Caco-2 (cell line): ENCODE measurements around the gene ADAM12. TPM values are rescaled to one million over a fixed set of nuclear protein-coding genes. Genes with fewer than 3 reads are reported as not detected.

ENCODE experiments used
- BruUV-seq: library from RNA; stranded (reverse); fragments of 400-500 nt; replicated peaks from 2 replicates; lab custom pipeline; 2021; lab: Mats Ljungman, UMichigan
- CTCF ChIA-PET: fragments of 300-600 bp; sonication (Branson Sonifier 250); formaldehyde crosslinking; loops from one replicate; lab custom pipeline; 2022; ENCODE audit warnings: antibody characterized with exemption; lab: Charles Lee
- POLR2A ChIA-PET: fragments of 300-600 bp; sonication (Branson Sonifier 250); formaldehyde crosslinking; loops from one replicate; lab custom pipeline; 2022; ENCODE audit warnings: antibody characterized with exemption; lab: Charles Lee
- DNase-seq, 2 experiments: peaks; one replicate each; pipeline versions ENCODE4 v3.0.0 to v3.0.0-alpha.2; 2020 to 2022
- H3K27me3 ChIP-seq: replicated peaks from 2 replicates; pipeline ENCODE4 v1.6.0; 2011; ENCODE audit warnings: low read length; ENCODE audit not compliant: control insufficient read depth, insufficient read depth
- H3K36me3 ChIP-seq: 2 replicates; pipeline ENCODE4 v1.5.1; 2011; ENCODE audit warnings: low read length; ENCODE audit not compliant: control insufficient read depth, insufficient read depth
- H3K4me1 ChIP-seq: fragments of 250-450 bp; sonication (Bioruptor Pico); 2 replicates; pipeline ENCODE4 v1.5.1; 2020; ENCODE audit warnings: mild to moderate bottlenecking
- H3K4me3 ChIP-seq: 2 replicates; pipeline ENCODE4 v1.5.1; 2011; ENCODE audit warnings: low read depth, mild to moderate bottlenecking, control low read depth, low read length
- H3K9me3 ChIP-seq: fragments of 250-450 bp; sonication (Bioruptor Pico); 2 replicates; pipeline ENCODE4 v1.5.1; 2020; ENCODE audit warnings: mild to moderate bottlenecking, moderate library complexity
- H3K27ac Mint-ChIP-seq: one replicate; pipeline ENCODE4 v1.8.0; 2022; ENCODE audit warnings: mixed read lengths; ENCODE audit not compliant: unreplicated experiment
- H3K27me3 Mint-ChIP-seq: one replicate; pipeline ENCODE4 v1.8.0; 2022; ENCODE audit warnings: mixed read lengths; ENCODE audit not compliant: insufficient read depth, unreplicated experiment
- H3K36me3 Mint-ChIP-seq: one replicate; pipeline ENCODE4 v1.8.0; 2022; ENCODE audit warnings: mild to moderate bottlenecking, mixed read lengths; ENCODE audit not compliant: insufficient read depth, unreplicated experiment
- H3K4me1 Mint-ChIP-seq: one replicate; pipeline ENCODE4 v1.8.0; 2022; ENCODE audit warnings: low read depth, mixed read lengths; ENCODE audit not compliant: unreplicated experiment
- H3K4me3 Mint-ChIP-seq: one replicate; pipeline ENCODE4 v1.8.0; 2022; ENCODE audit warnings: mild to moderate bottlenecking, moderate library complexity, mixed read lengths; ENCODE audit not compliant: unreplicated experiment
- H3K9me3 Mint-ChIP-seq: one replicate; pipeline ENCODE4 v1.8.0; 2022; ENCODE audit warnings: mixed read lengths; ENCODE audit not compliant: unreplicated experiment
- intact Hi-C: fragments of 100-400 bp; cut with micrococcal nuclease; formaldehyde crosslinking; loops from one replicate; pipeline ENCODE4 v1.10.0; 2022; ENCODE audit not compliant: unreplicated experiment
- total RNA-seq: library from RNA; stranded (reverse); gene quantifications from 2 replicates; pipeline ENCODE4 v1.2.3, GENCODE V29; 2022
- TF ChIP-seq, protein P1 (sequence below), 2 experiments: fragments of 200-600 bp in 1 of 2; IDR thresholded peaks; 1 replicate in 1 of 2; 2 replicates in 1 of 2; pipeline versions ENCODE4 v1.5.1 to v1.8.0; 2011 to 2022; ENCODE audit warnings: antibody characterized with exemption in 1 of 2, control low read depth in 1 of 2, inconsistent platforms in 1 of 2, low read depth in 1 of 2, low read length in 1 of 2, mild to moderate bottlenecking in 1 of 2, moderate library complexity in 1 of 2; ENCODE audit not compliant: insufficient read depth in 1 of 2, severe bottlenecking in 1 of 2, unreplicated experiment in 1 of 2

ADAM12 gene
- total RNA-seq, 1 experiment from 2014 or later, result not detected

DNA sequence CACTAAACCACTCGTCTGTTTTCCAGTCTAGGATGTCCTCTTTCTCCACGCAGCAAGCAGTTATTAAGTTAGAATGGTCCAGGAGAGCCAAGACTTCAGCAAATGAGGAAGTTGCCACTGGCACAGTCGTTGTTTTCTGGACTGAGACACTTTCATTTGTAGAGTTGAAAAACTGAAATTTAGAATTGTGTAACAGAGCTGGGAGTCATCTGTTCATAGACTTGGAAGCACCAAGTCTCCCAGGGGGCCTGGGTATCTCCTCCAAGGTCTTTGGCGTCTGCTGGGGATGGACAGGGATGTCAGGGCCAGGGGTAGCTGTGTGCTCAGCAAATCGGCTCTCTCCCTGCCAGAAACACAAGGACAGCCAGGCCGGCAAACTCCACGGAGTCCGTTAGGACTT is 283.5 kb downstream of the ADAM12 start:
- Histone ChIP-seq H3K4me1 (no peaks in the 10 kb centered on the region), H3K36me3 (no peaks in the 10 kb centered on the region), H3K4me3 (no peak overlapping the region), H3K9me3 (no peaks in the 10 kb centered on the region), H3K27me3 (no peaks in the 10 kb centered on the region; the same call in 1 of the 2 replicates)
- POLR2A ChIA-PET, result no interaction called here
- H3K4me3 Mint-ChIP-seq, result no peak overlapping the region
- H3K27ac Mint-ChIP-seq, result no peak overlapping the region
- no peaks in the 10 kb centered on the region for H3K4me1 Mint-ChIP-seq
- H3K9me3 Mint-ChIP-seq, result peaks cover under 1% of the 10 kb centered on the region
- peaks cover 5% of the 10 kb centered on the region for H3K27me3 Mint-ChIP-seq
- BruUV-seq, result no TSS peak
- TF ChIP-seq, protein P1, sequence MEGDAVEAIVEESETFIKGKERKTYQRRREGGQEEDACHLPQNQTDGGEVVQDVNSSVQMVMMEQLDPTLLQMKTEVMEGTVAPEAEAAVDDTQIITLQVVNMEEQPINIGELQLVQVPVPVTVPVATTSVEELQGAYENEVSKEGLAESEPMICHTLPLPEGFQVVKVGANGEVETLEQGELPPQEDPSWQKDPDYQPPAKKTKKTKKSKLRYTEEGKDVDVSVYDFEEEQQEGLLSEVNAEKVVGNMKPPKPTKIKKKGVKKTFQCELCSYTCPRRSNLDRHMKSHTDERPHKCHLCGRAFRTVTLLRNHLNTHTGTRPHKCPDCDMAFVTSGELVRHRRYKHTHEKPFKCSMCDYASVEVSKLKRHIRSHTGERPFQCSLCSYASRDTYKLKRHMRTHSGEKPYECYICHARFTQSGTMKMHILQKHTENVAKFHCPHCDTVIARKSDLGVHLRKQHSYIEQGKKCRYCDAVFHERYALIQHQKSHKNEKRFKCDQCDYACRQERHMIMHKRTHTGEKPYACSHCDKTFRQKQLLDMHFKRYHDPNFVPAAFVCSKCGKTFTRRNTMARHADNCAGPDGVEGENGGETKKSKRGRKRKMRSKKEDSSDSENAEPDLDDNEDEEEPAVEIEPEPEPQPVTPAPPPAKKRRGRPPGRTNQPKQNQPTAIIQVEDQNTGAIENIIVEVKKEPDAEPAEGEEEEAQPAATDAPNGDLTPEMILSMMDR (IDR thresholded peaks at IDR 0.05; ENCODE audit: insufficient read depth in 1 of 2, low read depth in 1 of 2, low read length in 1 of 2, severe bottlenecking in 1 of 2, unreplicated experiment in 1 of 2), result no peak
- intact Hi-C loops, result no loop called here
- H3K36me3 Mint-ChIP-seq, result no peaks in the 10 kb centered on the region
- DNase-seq, result no peak
- CTCF ChIA-PET, result interaction anchor here (0.7 kb wide), 1 partner anchor 1226 kb away, joined by 5 read pairs; no protein-coding TSS in a partner anchor

DNA sequence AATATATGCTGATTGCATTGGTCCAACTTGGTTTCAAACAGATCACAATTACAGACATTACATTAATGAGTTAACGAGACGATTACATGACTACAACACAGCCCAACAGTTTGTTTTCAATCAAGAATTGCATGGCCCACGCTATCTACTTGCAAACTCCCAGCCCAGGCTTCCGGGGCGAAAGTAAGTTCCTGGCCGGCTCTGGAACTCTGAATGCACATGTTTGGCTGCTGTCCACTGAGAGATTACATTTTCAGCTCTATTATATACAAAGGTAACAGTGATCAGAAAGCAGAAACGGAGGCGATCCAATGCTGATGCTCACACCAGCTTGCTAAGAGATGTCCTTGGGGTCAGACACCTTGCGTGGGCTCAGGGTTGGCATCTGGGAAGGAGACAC is 285.6 kb downstream of the ADAM12 start:
- POLR2A ChIA-PET, result no interaction called here
- TF ChIP-seq, protein P1 (IDR thresholded peaks at IDR 0.05; ENCODE audit: insufficient read depth in 1 of 2, low read depth in 1 of 2, low read length in 1 of 2, severe bottlenecking in 1 of 2, unreplicated experiment in 1 of 2), result no peak

DNA sequence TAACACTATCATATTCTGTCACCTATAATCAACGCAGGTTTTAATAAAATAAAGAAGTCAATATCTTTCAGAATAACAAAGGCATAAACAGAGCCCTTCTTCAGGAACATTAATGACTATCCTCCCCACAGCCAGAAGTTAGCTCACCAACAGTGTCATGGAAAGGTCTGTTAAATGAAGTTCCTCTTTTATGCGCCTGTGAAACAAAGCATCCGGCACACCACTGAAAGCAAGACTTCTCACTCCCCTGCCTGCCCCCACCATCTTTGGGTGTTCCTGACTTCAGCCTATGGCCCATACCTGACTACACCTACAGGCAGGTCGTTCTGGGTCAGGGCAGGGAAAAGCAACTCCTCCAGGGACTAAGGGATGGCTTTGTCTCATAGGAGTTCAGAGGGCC is 286.5 kb downstream of the ADAM12 start:
- H3K27me3 Mint-ChIP-seq, result peaks cover under 1% of the 10 kb centered on the region
- no peak overlapping the region for H3K4me3 Mint-ChIP-seq
- intact Hi-C loops, result no loop called here
- no peaks in the 10 kb centered on the region for H3K9me3 Mint-ChIP-seq
- DNase-seq, result no peak
- Histone ChIP-seq H3K4me3 (no peak overlapping the region), H3K27me3 (no peaks in the 10 kb centered on the region; the same call in 1 of the 2 replicates), H3K9me3 (no peaks in the 10 kb centered on the region), H3K36me3 (no peaks in the 10 kb centered on the region), H3K4me1 (no peaks in the 10 kb centered on the region)
- CTCF ChIA-PET, result no interaction called here
- POLR2A ChIA-PET, result no interaction called here
- no peaks in the 10 kb centered on the region for H3K4me1 Mint-ChIP-seq
- BruUV-seq, result no TSS peak
- TF ChIP-seq, protein P1 (IDR thresholded peaks at IDR 0.05; ENCODE audit: insufficient read depth in 1 of 2, low read depth in 1 of 2, low read length in 1 of 2, severe bottlenecking in 1 of 2, unreplicated experiment in 1 of 2), result no peak
- H3K36me3 Mint-ChIP-seq, result no peaks in the 10 kb centered on the region
- no peak overlapping the region for H3K27ac Mint-ChIP-seq

More for the DNA sequence above, 285.6 kb downstream of the ADAM12 start:
- no peak overlapping the region for H3K4me3 Mint-ChIP-seq
- intact Hi-C loops, result no loop called here
- CTCF ChIA-PET, result no interaction called here
- H3K27me3 ChIP-seq, result no peaks in the 10 kb centered on the region; the same call in 1 of the 2 replicates
- no peaks in the 10 kb centered on the region for H3K36me3 Mint-ChIP-seq
- peaks cover 3% of the 10 kb centered on the region for H3K27me3 Mint-ChIP-seq
- H3K36me3 ChIP-seq, result no peaks in the 10 kb centered on the region
- no peak overlapping the region for H3K27ac Mint-ChIP-seq
- no peaks in the 10 kb centered on the region for H3K4me1 Mint-ChIP-seq
- no TSS peak for BruUV-seq
- no peak overlapping the region for H3K4me3 ChIP-seq
- H3K9me3 ChIP-seq, result no peaks in the 10 kb centered on the region
- no peaks in the 10 kb centered on the region for H3K4me1 ChIP-seq
- H3K9me3 Mint-ChIP-seq, result no peaks in the 10 kb centered on the region
- no peak for DNase-seq
